Cerebellar cortex (tissue), 1 donor: Measurements from ENCODE around the gene ACADL.

ENCODE experiments used
- DNase-seq: peaks from one replicate; pipeline ENCODE4 v3.0.0-alpha.2; 2015; ENCODE audit warnings: low spot score

Gene ACADL

DNA sequence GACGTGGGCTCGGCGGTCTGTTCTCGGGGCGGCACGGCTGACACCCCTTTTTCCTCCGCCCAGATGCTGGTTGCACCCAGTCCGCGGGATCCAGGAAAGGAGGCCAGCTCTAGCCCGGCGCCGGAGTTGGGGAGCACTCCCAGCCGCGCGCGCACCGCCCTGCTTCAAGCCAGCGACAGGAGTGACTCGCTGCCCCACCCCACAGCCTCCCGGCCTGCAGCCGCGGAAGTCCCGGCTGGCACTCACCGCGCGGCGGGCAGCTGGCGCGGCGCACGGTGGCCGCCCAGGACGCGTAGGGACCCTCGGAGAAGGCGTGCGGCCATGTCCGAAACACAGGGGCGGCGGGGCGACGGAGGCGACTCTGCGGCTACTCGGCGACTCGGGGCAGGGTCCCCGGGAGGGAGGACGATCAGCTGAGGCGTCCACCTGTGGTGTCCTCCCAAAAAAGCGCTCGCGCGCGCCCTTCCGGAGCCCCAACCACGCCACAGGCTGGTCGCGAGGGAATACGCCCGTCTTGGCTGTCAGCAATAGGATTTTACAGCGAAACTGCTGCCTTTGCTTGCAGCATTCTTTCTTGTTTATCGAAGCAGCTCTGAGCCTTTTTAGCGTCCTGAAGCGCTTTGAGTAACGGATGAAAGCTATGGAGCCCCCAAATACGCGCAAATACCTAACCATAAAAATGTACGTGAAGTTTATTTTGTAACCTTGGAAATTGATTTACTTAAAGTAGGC is at the start of gene ACADL:
ACADL (minus strand) TSS at position 507 of the 732 bp plus-strand sequence; CDS start at position 323, 184 bp downstream.
- no peak for DNase-seq

DNA sequence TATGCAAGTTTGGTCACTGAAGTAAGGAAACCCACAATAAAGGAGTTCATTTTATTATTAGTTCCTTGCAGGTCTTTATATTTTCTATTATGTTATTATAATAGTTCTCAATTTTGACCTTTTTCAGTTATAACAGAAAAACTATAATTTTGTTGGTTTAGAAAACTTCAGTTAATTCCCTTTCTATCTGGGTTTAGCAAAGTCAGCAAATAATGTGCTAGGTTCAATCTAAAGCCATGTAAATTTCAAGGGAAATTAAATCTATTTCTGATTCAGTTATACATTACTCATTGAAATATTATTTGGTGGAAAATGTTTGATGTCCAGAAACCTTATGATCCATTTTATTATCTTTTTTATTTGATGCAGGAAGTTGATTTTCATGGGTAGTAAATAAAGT is 46.1 kb upstream of the ACADL start:
- DNase-seq: no peak

DNA sequence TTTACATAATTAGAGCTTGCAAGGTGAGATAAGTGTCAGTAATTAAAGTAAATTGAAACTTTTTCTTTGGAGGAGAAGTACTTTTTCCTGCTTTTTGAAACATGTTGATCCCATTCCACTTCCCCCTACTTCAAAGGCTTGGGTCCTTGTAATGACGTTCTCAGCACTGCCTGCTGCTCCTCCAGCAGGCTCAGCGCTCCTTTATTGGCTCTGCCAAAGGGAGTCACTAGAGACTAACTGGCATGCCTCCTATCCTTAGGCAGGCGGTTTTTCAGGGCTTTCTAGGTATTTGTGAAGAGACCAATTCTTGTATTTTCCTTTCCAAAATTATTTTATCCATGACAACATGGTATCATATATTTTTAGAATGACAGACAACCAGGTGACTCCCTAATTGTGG is 43.9 kb upstream of the ACADL start:
- DNase-seq: no peak

DNA sequence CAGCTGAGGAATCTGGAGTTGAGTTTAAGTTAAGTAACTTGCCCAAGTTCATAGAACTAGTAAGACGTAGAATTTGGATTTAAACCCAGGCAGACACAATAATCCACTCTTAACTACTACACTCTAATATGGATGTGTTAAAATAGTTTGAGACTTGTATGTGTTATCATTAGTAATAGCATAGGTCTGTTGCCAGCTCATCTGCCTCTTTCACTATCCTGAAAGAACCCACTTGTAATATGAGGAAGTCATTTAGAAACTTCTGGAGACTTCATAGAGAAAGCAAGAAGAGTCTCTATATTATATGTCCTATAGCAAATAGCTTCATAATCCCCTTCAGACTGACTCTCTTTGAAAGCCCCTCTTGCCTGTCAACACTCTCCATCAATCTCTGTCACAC is 43.0 kb upstream of the ACADL start:
- DNase-seq: no peak

DNA sequence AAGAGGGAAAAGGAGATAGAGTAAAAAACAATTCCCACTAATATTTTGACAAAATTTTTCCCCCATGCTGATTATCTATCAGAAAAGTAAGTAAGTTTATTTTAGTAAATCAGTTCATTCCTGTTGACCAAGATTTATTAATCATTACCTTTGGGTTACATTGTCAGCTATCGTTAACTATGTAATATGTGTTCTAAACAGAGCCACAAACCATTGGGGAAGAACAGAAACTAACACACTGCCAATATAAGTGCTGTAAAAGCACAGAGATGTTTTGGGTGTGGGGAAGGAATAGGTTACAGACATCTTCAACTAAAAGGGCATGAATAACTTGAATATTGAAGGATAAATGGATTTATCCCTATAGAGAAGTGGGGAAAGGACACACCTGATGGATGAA is 42.5 kb upstream of the ACADL start:
- no peak for DNase-seq

DNA sequence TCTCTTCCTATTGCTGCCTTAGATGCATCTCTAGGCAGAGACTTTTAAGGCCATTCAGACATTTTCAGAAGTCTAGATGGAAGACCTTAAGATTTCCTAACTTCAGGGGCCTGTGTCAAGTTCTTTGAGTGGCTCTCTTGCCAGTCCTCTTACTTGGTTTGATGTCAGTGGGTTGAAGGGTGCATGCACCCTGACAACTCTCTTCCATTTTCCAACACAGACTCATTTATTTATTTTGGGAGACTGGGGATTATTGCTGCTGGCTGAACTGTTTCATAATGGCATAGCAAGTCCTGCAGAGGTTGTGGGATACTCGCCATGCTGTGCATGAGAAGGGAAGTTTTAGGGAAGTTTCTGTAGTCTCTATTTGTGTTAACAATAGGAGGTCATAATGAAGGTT is 39.0 kb upstream of the ACADL start:
- no peak for DNase-seq

DNA sequence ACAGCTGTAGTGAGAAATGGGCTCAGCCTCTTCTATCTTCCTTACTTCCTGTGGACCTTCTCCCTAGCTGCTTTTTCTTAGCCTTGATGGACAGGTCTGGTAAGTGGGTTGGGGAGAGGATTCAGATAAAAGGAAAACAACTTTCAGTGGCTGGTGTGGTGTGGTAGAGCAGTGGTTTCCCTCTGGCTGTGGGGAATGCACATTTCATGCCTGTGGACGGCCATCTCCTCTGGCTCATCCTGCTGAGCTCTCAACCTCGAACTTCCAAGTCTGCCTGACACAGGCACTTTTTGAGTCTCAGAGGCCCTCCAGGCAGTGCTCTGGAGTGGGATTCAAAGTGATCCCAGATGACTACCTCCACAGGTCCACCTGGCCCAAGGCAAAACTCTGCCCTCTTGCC is 38.6 kb upstream of the ACADL start:
- DNase-seq: no peak

DNA sequence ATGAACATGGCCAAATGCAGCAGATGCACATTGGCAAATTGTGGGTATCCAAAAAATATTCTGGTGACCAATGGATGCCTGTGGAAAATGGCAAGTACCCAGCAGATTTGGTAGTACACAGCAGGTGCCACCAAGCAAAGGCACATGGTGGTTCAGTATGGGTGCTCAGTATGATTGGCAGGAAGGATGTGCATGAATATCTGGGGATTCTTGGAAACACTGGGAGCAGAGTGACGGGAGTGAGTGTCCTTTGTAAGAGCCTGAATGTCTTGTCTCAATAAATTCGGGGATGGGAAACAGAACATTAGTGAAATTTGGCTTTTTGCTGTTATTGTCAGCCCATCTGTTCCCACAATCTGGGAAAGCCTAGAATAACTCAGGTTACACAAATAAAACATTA is 36.8 kb upstream of the ACADL start:
- peak; percentile 91 for DNase-seq

DNA sequence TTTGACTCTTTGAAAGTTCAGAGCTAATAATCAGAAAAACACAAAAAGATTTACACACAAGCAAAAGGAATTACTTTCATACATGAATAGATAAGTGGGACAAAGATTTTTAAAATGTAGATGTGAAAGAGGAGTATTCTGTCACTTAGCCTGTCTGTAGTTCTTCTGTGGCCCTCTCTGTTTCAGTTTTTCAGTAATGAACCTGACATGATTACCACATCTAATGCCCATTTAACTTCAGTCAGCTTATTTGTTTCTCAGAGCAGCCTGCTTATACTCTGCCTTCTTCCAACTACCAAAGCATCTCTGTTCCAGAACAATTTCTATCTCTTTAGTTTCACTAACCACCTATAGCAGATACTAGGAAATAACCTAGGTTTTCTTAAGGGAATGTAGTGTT is 34.4 kb upstream of the ACADL start:
- peak; percentile 17 for DNase-seq

DNA sequence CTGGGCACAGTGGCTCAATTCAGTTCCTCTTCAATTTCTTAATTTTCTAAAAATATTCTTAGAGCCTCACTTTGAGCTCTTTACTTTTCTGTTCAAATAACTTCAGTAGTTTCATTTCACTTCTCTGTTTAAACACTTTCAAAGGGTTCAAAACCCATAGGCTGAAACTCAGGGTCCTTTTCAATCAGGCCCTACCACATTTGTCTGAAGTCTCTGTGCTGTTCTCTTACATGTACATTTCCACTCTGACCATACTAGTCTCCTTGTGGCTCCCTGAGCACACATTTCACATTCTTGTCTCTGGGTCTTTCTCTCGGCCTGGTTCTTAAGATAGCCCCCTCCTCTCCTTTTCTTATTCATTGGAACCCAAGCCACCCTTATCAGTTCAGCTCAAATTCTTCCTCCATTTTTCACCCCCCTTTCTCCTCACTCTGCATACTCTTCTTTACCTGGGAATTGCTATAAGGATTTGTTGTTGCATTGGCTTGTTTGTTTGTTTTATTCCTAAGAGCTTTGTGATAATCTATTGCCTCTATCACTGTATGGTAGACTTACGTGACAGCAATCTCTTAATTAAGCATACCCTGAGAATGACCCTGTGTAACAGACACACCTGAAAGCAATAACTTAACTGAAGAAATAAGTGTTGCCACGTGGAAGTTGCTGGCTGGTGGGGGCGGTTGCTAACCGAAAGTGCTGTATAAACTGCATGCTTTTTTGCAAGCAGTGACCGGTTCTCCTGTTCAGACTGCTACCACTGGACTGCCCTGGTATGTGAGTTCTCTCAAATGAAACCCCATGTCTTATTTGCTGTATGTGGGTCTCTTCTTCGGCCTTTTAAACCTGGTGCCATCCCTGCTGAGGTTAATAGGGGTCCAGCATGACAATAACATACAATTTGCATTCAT is 27.7 kb upstream of the ACADL start:
- no peak for DNase-seq

DNA sequence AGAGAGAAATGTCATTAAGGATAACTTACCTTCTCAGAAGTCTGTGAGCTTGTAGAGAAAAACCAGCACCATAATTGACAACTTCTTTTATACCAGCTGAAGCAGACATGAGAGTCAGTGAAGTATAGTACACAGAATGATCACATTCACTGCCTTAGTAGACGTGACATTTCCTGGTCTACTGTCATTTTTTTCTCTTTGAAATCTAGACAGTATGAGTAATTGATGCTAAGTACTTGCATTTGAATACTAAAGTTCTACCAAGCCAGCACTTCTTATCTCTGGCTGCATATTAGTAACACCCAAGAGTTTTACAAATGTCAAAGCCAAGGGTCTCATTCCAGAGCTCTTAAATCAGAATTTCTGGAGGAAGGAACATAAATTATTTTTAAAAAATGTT is 25.4 kb upstream of the ACADL start:
- no peak for DNase-seq

DNA sequence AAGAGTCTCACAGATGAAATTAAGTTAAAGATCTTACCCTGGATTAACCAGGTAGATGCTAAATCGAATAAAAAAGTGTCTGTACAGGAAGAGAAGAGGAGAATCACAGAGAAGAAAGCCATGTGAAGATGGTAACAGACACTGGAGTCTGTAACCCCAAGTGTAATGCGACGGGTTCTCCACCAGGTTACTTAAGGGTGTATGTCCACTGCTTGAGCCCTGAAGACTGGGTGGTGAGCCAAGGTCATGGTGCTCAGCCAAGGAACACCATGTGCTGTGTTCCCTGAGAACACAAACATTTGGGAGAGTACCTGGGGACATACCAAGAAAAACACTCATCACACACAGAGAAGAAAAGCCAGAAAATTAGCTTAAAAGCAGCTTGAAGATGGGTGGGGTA is 8.2 kb upstream of the ACADL start:
- DNase-seq: no peak

DNA sequence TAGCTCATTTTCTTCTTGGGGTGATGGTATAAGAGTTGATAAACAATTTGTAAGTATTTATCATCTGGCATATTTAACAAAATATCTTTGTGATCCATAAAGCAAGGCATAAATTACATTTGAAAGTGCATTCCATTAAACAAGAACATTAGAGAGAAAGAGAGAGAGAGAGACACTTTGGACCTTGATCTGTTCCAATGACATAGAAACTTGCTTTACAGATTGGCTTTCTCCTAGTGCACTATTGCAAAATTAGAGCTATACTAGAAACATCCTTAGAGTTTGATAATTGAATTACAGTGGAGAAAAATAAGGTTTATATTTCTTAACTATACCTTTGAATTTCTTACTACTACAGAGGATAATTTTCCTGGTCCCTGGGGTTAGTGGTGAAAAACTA is 5.7 kb upstream of the ACADL start:
- no peak for DNase-seq

DNA sequence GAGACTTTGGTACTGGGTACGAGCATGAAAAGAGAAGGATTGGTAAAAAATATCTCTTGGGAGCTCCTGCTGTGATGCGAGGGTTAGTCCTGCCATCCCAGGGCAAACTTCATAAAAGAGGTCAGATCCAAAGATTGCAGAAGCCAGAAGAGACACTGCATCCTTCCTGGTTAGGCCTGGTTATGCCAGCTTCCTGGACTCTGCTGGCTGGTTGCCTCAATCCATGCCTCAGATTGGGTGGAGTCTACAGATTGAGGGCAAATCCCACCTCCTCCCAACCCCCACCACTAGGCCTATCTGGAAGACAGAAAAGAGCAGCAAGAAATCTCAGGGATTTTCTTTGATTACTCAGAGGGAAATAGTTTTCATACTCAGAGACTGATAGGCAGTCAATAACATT is 5.3 kb upstream of the ACADL start:
- no peak for DNase-seq

DNA sequence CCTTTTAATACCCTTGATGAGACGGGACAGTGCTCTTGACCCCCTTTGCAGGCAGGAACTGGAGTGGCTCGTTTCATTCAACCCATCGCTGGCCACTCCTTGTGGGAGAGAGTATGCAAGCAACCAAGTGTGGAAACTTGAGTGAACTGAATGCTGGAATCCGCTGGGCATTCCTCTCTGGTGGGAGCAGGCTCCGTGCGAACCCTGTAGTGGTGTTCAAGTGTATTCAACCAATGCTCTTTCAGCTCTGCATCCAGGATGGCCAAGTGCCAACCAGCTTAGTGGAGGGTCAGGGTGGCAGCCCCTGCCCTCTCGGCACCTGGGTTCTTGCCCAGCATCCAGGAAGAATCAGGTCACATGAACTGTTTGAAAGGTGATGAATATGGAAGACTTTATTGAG is 3.3 kb upstream of the ACADL start:
- no peak for DNase-seq

DNA sequence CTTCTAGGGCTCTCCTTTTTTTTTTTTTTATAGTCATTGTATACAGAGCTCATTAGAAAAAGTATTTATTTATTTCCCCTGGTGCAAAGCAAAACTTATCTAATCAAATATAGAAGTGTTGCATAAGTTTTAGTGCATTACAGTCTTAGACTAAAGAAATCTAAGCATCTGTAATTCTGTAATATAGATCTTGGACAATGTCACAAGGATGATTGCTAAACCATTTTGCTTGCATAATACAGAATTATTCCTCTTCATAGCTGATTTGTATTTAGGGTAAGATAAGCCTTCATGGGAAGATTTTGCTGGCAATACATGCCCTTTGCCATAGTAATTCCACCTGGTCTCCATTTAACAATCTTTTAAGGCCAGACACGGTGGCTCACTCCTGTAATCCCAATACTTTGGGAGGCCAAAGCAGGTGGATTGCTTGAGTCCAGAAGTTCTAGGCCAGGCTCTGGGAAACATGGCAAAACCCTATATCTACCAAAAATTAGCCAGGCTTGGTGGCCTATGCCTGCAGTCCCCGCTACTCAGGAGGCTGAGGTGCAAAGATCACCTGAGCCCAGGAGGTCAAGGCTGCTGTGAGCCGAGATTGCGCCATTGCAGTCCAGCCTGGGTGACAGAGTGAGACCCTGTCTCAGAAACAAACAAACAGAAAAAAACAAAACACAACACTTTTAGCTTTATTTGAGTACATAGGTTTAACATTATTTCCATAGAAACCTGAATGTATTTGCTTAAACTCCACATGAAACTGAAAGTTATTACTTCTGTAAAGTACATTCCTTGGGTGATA is 2.2 kb upstream of the ACADL start:
- DNase-seq: no peak

DNA sequence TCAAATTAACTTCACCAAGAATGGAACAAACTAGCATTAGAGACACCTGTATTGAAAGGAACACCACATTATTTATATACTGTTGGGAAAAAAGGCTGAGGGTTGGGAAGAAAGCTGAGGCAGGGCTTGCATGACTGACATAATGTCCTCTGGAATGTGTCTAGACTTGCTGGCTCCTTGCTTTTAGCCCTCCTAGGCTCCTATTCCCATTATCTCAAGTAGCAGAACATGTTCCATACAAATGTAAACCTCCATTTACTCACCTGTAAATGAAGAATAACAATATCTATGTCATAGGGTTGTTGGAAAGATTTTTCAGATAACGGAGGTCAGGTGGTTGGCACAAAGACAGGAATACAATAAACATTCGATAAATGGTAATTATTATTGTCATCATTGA is 976 bp upstream of the ACADL start:
- no peak for DNase-seq

DNA sequence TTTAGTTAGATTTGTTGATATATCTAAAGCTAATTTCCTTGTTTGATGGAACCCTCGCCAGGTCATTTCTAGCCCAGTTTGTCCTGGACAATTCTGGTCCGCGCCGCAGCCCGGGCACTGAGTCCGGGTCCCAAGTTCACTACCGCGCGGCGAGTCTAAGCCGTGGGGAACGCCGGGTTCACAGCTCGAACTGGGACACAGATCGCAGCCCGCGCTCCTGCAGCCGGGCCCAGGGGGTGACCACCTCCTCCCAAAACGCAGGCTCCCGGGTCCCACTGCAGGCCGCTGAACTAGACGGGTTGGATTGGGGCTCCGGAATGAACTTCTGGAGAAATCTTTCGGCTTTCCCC is 681 bp downstream of the ACADL start:
- no peak for DNase-seq

DNA sequence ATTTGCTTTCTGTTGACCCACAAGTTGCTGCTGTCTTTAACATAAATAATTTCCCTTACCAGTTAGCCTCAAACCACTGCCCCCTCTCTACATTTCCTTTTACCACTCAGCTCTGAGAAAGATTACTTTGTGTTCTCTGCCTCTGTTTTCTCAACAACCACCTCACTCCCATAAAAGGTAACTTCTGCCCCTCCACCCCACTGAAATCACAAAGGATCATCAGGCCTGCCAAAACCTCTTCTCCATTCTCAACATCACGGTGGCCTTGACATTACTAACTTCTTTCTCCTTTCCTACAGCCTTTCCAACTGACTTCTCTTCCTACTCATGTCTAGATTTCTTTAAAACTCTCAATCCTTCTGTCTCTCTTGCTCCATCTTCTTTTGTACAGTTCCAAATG is 10.1 kb downstream of the ACADL start:
- no peak for DNase-seq

DNA sequence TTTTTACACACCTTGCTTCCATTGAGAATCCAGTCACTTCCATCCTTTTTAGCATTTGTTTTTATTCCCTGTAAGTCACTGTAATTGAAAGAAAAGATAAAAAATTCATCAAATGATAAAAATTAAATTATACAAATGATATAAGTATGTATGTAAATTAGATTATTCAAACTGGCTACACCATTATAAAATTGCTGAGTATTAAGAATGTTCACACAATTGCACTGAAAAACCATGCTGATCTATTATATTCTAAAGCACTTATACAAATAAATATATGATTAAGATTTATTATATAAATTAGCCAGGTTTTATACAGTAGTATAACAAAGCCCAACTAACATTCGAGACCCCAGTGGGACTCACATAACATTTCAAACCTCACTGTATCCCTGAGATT is 15.1 kb downstream of the ACADL start:
- no peak for DNase-seq

DNA sequence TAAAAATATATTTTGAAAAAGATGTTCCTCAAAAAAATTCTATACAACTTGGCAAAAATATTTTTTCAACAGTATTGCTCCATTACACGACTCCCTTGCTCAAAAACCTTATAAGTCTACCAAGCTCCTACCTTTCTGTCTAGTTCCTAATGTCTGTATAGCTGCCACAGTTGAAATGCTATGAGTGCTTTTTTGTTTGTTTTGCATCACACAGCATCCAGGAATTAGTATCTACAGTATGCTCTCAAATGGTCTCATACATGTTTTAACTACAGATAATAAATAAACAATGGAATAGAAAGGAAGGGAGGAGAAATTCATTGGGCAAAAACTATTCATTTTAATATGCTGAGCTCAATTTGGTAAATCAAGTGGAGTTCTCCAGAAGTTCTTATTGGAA is 17.3 kb downstream of the ACADL start:
- DNase-seq: no peak

DNA sequence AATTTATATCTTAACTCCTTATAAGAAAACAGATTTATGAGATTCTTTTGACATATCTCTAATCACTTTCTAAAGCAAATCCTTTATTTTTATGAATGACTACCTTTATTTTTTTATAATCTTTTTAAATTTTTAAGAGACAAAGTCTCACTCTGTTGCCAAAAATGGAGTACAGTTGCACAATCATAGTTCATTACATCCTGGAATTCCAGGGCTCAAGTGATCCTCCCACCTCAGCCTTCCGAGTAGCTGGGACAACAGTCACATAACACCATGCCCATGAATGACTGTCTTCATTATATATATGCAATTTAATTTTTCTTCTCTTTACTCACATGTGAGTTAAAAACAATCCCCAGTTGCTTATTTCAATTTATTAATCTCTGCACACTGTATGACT is 21.7 kb downstream of the ACADL start:
- no peak for DNase-seq

DNA sequence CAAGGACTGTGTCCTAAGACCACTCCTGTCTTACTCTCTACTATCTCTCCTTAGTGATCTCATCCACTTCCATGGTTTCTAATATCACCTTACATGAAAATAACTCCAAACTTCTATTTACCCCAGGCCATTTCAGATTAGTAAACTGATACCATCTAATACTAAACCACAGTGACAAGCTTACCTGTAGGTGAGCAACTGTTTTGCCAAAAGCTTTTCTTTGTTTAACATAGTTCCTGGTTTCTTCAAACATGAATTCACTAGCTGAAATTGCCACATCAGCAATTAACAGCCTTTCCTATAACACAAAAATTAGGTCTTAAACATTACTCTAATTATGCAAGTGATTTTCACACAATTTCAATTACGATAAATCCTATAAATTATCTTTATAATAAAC is 22.1 kb downstream of the ACADL start:
- no peak for DNase-seq
